SIG-M5 treated with dmso at 0.1 percent for 504 hours (cell line): ENCODE data around the gene PES1.
"Not testable (repeated sequence)": the region's sequence is repeated elsewhere in the genome, so short reads cannot be mapped to it uniquely, and the experiment has no call there.

Source experiments
- DNase-seq: peaks from one replicate; lab custom pipeline; 2025; ENCODE audit not compliant: unreplicated experiment; lab: John Stamatoyannopoulos, UW

The PES1 gene

GRCh38 chr22:30609260-30610185, 17.8 kb upstream of the PES1 start:
- peak; percentile 82 for DNase-seq

DNA sequence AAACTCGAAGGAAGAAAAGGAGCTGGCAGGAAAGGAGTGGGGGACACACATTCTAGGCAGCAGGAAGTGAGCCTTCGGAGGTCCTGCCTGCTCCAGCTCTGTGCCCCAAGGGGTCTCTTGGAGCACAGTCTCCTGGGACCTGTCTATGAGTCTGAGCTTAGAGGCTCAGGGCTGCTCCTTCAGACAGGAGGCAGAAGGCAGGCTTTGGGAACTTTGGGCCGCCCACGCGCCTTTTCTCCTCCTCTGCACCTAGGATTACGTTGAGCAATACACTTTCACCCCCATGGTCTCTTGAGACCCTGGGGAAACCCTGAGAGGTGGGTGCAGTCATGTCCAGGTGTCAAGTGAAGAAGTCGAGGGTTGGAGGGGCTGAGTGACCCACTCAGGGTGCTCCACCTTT, 16.2 kb upstream of the PES1 start:
- DNase-seq: no peak

DNA sequence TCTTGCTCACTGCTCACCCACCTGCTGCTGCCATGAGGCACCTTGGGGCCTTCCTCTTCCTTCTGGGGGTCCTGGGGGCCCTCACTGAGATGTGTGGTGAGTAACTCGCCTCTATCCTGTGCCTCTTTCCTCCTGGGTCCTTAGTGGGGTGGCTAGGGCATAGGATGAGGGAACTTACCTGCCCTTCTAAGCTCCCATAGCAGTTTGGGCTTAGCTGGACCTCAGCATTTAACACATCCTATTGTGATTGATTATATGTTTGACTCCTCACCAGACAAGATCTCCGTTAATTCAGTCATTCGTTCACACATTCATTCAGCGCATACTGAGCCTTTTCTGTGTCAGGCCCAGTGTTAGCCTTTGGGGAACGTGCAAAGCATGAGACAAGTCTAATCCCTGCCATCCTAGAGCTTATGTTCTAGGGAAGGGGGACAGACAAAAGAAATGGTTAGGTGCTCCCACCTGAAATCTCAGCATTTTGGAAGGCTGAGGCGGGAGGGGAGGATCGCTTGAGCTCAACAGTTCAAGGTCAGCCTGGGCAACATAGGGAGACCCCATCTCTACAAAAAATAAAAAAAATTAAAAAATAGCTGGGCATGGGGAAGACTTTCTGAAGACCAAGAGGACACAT, 15.7 kb upstream of the PES1 start:
- no peak for DNase-seq

GRCh38 chr22:30606455-30607299, 15.0 kb upstream of the PES1 start, which contains the start of gene TCN2:
TSS of gene TCN2 (plus strand) at chr22:30607174. CDS start at chr22:30607332, 158 bp downstream.
- DNase-seq: no peak

GRCh38 chr22:30605449-30606110, 13.9 kb upstream of the PES1 start:
- DNase-seq: peak; percentile 45

GRCh38 chr22:30604723-30605122, 13.0 kb upstream of the PES1 start:
- no peak for DNase-seq

- no peak for DNase-seq
Observed at GRCh38 chr22:30603801-30604200, 12.1 kb upstream of the PES1 start.

- DNase-seq: peak; percentile 55
Observed at GRCh38 chr22:30602049-30602448, 10.3 kb upstream of the PES1 start.

- no peak for DNase-seq
Observed at GRCh38 chr22:30601464-30601863, 9.8 kb upstream of the PES1 start.

- DNase-seq: peak; percentile 7
Observed at GRCh38 chr22:30600921-30601320, 9.2 kb upstream of the PES1 start.

DNA sequence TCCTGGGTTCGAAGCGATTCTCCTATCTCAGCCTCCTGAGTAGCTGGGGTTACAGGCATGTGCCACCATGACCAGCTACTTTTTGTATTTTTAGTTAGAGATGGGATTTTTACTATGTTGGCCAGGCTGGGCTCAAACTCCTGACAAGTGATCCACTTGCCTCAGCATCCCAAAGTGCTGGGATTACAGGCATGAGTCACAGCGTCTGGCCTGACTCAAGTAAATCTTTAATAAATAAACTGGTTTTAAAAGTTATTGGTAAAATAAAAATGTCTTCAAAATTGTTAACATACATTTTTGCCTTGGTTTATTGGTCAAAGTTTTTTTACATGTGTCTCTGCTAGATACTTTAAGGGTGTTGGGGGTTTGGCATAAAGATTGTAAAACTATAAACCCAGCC, 7.3 kb upstream of the PES1 start:
- no peak for DNase-seq

DNA sequence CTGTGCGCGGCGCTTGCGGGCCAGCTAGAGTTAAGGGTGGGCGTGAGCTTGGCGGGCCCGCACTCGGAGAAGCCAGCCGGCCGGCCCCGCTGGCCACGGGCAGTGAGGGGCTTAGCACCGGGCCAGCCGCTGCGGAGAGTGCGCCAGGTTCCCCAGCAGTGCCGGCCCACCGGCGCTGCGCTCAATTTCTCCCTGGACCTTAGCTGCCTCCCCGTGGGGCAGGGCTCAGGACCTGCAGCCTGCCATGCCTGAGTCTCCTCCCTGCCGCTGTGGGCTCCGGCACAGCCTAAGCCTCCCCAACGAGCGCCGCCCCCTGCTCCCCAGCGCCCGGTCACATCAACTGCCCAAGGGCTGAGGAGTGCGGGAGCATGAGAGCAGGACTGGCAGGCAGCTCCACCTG, 5.2 kb upstream of the PES1 start:
- DNase-seq: no peak

- DNase-seq: no peak
Observed at GRCh38 chr22:30596199-30596598, 4.5 kb upstream of the PES1 start.

GRCh38 chr22:30592360-30592713, 627 bp upstream of the PES1 start:
- not testable (repeated sequence) for DNase-seq

DNA sequence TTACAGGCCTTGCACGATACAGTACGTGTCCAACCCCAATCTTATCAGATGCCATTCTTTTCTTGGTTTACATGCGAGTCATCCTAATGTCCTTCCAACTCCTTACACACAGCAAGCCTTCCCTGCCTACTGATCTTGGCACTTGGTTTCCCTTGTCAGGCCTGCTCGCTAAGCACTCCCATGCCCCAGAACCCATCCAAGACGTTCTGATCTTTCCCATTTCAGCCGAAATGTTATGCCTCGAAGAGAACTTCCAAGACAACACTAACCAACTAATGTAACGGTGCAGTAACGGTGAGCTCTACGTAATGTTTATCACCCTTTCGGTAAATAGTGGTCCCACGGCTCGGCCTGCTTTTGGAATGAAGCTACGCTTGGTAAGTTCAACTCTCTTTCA, 521 bp downstream of the PES1 start:
- no peak for DNase-seq

GRCh38 chr22:30586414-30586813, 5.3 kb downstream of the PES1 start:
- DNase-seq: no peak

GRCh38 chr22:30584441-30584840, 7.3 kb downstream of the PES1 start:
- no peak for DNase-seq

GRCh38 chr22:30582788-30583545, 8.7 kb downstream of the PES1 start:
- DNase-seq: no peak

DNA sequence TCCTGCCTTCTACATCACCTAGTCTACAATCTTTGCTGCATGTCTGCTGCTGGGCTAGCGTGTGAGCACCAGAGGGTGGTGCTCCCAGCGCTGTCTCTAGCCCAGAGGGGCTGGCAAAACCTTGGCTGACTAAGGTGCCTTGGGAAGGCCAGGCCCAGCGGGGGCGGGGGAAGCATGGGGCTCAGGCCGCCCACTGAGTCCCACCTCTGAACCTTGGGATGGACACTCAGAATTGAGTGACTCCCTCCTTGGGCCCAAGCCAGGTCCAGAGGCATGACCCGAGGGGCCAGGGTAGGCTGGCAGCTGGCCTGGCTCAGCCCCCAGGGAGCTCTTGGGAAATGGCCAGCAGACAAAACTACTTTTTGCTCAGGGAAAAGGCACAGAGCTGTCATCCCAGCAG, 9.7 kb downstream of the PES1 start:
- DNase-seq: no peak

DNA sequence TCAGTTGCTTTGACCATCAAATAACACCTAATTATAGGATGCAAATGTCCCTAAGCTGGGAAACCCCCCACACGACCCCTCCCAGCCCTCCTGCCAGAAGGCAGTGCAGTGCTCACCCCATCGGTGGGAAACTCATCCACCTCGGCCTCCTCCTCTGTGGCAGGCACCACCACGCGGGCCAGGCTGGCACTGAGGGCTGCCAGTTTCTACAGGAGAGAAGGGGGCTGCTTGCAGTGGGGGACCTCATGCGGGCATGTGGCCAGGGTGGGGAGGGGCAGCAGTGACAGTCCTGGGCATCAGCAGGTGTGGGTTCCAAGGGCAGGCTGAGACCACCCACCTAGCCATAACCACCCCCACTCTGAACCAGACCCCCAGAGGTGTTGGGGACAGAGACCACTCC, 10.8 kb downstream of the PES1 start:
- no peak for DNase-seq
